Activated CD4-positive, alpha-beta T cell treated with anti-CD3 and anti-CD28 coated beads for 36 hours (primary cell): ENCODE measurements around the gene C1QTNF1. TPM values are rescaled to one million over a fixed set of nuclear protein-coding genes. Genes with fewer than 3 reads are reported as not detected.

Experiments
- ATAC-seq: fragments of 200-7000 bp; cut with Tn5 transposase; one replicate; pipeline ENCODE4 v1.10.0; 2021; ENCODE audit warnings: mild to moderate bottlenecking, moderate library complexity
- CTCF ChIA-PET: fragments of 350-600 bp; sonication (Branson Sonifier 250); formaldehyde crosslinking; loops from one replicate; lab custom pipeline; 2021; ENCODE audit warnings: antibody characterized with exemption; lab: Charles Lee
- POLR2A ChIA-PET: fragments of 350-600 bp; sonication (Branson Sonifier 250); formaldehyde crosslinking; loops from one replicate; lab custom pipeline; 2021; ENCODE audit warnings: antibody characterized with exemption, inconsistent platforms; lab: Charles Lee
- DNase-seq: peaks from one replicate; pipeline ENCODE4 v3.0.0-alpha.2; 2020
- H3K27ac Mint-ChIP-seq: one replicate; pipeline ENCODE4 v1.8.0; 2021; ENCODE audit warnings: mixed read lengths
- H3K27me3 Mint-ChIP-seq: one replicate; pipeline ENCODE4 v1.8.0; 2021; ENCODE audit warnings: mixed read lengths
- H3K36me3 Mint-ChIP-seq: one replicate; pipeline ENCODE4 v1.8.0; 2021; ENCODE audit warnings: low read depth, mixed read lengths
- H3K4me1 Mint-ChIP-seq: one replicate; pipeline ENCODE4 v1.8.0; 2021; ENCODE audit warnings: mixed read lengths
- H3K4me3 Mint-ChIP-seq: one replicate; pipeline ENCODE4 v1.8.0; 2021; ENCODE audit warnings: mild to moderate bottlenecking, moderate library complexity, mixed read lengths
- H3K9me3 Mint-ChIP-seq: one replicate; pipeline ENCODE4 v1.8.0; 2021; ENCODE audit warnings: low read depth, mixed read lengths
- intact Hi-C, 2 experiments: fragments of 100-400 bp; cut with DNase I in 1 of 2; cut with micrococcal nuclease in 1 of 2; formaldehyde crosslinking; loops; one replicate each; pipeline versions ENCODE4 v1.14.2 to v1.15.1; 2022 to 2024; cut with DNase I, micrococcal nuclease
- total RNA-seq, 2 experiments: library from RNA; stranded (reverse); gene quantifications; one replicate each; pipeline ENCODE4 v1.2.3, GENCODE V29; 2021

C1QTNF1 gene
- total RNA-seq, 2 experiments from 2014 or later, result 0.14 TPM; not detected in 1

DNA sequence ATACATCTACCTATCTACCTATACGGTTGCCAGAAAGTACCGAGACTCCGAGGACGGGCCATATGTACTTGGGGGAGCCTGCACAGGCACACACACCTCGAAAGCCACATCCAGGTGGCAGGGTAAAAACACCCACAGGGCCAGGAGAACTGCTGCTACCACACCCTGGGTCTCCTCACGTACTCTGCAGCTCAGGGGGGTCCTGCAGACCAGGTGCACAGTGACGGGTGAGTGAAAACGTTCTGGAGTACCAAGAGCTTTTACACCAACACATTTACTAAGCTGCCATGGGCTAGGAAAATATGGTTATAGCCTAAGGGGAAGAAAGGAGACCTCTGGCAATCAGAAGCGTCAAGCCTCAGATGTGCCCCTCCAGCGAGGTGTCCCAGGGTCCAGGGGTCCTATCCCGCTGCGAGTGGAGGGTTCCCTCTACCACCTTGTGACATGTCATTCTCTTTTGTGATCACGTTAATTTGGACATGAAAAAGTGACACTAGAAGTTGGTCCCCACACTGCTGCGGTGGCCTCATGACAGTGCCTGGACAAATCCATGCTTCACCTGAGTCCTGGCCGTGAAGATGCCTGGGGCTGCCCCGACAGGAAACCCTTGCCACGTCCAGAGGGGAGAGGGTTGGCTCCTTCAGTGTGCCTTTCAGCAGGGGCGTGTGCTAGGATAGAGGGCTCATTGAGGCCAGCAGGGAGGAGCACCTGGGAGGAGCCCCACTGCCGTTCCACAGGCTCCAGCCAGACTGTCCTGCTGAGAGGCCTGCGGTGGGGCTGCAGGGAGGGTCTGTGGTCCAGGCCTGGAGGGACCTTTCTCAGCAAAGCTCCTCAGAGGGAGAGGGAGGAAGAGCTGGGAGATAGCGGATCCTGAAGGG, 16.2 kb upstream of the C1QTNF1 start:
- ChIA-PET CTCF (no interaction called here), POLR2A (interaction anchor here (0.7 kb wide), 1 partner anchor 253 kb away, joined by 4 read pairs; no protein-coding TSS in a partner anchor)
- H3K36me3 Mint-ChIP-seq, result peaks cover 9% of the 10 kb centered on the region
- DNase-seq, result no peak
- H3K4me3 Mint-ChIP-seq, result peak overlapping the region; percentile 78
- intact Hi-C loops, result no loop called here
- peaks cover 43% of the 10 kb centered on the region for H3K4me1 Mint-ChIP-seq
- H3K27ac Mint-ChIP-seq, result peak overlapping the region; percentile 77
- no peaks in the 10 kb centered on the region for H3K9me3 Mint-ChIP-seq
- ATAC-seq, result no peak
- no peaks in the 10 kb centered on the region for H3K27me3 Mint-ChIP-seq

DNA sequence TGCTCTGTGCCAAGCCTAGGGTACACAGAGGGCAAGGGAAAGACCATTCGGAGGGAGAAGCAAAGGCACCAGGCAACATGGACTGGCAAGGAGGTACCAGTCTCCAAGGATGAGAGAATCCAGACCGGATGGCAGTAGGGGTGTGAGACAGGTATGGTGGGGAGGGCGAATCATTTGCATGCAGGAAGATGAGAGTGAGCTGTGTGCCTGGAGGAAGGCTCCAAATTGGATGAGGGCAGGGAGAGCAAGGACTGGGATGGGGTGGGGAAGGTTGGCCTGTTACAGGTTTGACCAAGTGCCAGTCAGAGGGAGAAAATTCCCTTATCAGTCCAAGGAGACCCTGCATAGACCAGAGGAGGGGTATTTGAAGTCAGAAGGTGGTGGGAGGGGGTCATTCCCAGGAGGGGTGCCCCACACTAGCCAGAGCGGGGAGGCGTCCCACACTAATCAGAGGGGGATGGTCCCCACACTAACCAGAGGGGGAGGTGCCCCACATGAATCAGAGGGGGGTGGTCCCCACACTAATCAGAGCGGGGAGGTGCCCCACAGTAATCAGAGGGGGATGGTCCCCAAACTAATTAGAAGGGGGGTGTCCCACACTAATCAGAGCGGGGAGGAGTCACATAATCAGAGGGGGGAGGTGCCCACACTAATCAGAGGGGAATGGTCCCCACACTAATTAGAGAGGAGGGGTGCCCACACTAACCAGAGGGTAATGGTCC, 15.1 kb upstream of the C1QTNF1 start:
- Mint-ChIP-seq H3K36me3 (peaks cover 9% of the 10 kb centered on the region), H3K9me3 (no peaks in the 10 kb centered on the region), H3K27ac (peak overlapping the region; percentile 77), H3K27me3 (no peaks in the 10 kb centered on the region), H3K4me1 (peaks cover 40% of the 10 kb centered on the region), H3K4me3 (peak overlapping the region; percentile 78)
- ChIA-PET POLR2A (interaction anchor here (0.6 kb wide), 2 partner anchors 30 to 33 kb away, joined by 3 to 5 read pairs; no protein-coding TSS in a partner anchor), CTCF (no interaction called here)
- no peak for DNase-seq
- intact Hi-C loops, result loop anchor here in 1 of 2 experiments (1.0 kb wide), 3 partner anchors 65 to 795 kb away; partner anchors contain the start of genes BIRC5, ENGASE and USP36
- peak; percentile 7 for ATAC-seq

DNA sequence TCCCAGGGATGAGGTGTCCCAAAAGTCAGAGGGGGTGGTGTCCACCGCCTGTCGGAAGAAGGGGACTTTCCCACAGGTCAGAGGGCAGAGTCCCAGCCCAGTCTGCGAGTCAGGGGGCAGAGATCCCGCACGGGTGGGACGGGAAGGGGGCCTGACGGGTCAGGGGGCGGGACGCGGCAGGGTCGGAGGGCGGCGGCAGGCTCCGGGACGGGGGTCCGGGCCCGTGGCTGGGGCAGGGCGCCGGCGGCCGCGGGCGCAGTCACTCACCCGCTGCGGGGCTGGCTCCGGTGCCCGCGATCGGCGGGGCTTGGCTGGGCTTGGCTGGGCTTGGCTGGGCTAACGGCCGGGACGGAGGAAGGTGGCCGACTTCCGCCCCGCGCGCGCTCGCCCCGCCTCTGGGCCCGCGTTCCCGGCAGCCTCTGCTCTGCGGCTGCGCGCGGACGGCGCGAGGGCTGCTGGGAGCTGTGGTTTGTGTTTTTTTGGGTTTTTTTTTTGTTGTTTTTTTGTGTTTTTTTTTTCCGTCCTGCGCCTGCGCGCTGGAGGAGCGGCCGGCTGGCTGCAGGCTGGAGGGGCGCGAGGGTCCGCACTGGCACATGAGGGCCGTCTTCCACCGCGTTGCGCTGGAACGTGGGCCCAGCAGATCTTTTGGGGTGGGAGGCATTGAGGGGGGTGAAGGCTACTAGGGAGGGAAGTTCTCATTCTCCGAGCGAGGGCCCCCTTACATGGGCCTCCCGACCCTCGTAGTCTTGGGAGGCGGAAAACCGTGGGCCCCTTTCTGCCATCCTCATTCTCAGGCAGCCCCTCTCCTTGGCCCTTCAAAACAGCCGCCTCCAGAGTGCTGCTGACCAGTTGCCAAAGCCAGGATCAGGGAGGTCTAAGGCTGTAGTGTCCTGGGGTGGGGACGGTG, 14.3 kb upstream of the C1QTNF1 start, which contains the start of gene CANT1:
CANT1 (minus strand) TSS at position 368 of the 907 bp plus-strand sequence. CDS start 12,142 bp downstream, outside the sequence.
- peaks cover 40% of the 10 kb centered on the region for H3K4me1 Mint-ChIP-seq
- H3K27ac Mint-ChIP-seq, result peak within 1 kb of the TSS; percentile 88
- intact Hi-C loops, result loop anchor here in 1 of 2 experiments (1.0 kb wide), 3 partner anchors 65 to 795 kb away; partner anchors contain the start of genes BIRC5, ENGASE and USP36
- POLR2A ChIA-PET, result interaction anchor here (0.6 kb wide), 2 partner anchors 30 to 34 kb away, joined by 3 to 5 read pairs; no protein-coding TSS in a partner anchor
- ATAC-seq, result peak; percentile 97
- H3K27me3 Mint-ChIP-seq, result peaks cover 2% of the 10 kb centered on the region
- H3K4me3 Mint-ChIP-seq, result peak within 1 kb of the TSS; percentile 78
- H3K36me3 Mint-ChIP-seq, result peaks cover 9% of the 10 kb centered on the region
- peaks cover 2% of the 10 kb centered on the region for H3K9me3 Mint-ChIP-seq
- CTCF ChIA-PET, result interaction anchor here (0.5 kb wide), 1 partner anchor 445 kb away, joined by 3 read pairs; no protein-coding TSS in a partner anchor
- DNase-seq, result peak; percentile 90

DNA sequence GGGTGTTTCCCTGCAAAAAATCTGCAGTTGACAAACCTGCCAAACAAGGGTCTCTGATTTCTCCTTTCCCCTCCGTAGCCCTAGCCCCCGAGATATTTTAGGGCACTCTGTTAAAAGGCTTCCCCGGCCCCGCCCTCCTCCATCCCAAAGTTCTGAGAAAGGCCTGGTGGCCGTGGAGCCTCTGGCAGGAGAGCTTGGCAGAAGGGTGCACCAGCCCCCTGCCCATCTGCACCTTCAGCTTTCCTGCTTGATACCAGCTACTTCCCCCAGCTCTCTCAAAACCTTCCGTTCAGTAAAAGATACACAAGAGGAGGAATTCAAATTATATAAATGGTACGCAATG, 13.7 kb upstream of the C1QTNF1 start:
- Mint-ChIP-seq H3K27ac (peak overlapping the region; percentile 88), H3K4me1 (peaks cover 38% of the 10 kb centered on the region), H3K9me3 (peaks cover 2% of the 10 kb centered on the region), H3K27me3 (peaks cover 2% of the 10 kb centered on the region), H3K4me3 (peak overlapping the region; percentile 78), H3K36me3 (peaks cover 9% of the 10 kb centered on the region)
- ATAC-seq (no peak), DNase-seq (no peak)
- ChIA-PET POLR2A (no interaction called here), CTCF (interaction anchor here (0.5 kb wide), 1 partner anchor 445 kb away, joined by 3 read pairs; no protein-coding TSS in a partner anchor)
- intact Hi-C loops, result no loop called here

DNA sequence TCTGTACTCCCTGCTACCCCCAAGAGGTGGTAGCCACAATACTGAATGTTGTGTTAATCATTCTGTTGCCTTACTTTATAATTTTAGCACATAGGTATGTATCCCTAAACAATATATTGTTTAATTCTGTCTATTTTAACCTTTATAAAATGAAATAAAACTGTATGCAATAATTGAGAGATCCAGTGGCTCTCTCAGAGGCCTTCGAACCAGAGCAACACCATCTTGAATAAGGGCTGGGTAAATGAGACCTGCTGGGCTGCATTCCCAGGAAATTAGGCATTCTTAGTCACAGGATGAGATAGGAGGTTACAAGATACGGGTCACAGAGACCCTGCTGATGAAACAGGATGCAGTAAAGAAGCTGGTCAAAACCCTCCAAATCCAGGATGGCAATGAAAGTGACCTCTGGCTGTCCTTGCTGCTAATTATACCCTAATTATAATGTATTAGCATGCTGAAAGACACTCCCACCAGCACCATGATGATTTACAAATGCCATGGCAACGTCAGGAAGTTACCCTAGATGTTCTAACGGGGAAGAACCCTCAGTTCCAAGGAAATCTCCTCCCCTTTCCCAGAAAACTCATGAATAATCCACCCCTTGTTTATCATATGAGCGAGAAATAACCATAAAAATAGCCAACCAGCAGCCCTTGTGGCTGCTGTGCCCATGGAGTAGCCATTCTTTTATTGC, 12.4 kb upstream of the C1QTNF1 start:
- H3K36me3 Mint-ChIP-seq, result peaks cover 9% of the 10 kb centered on the region
- peaks cover 25% of the 10 kb centered on the region for H3K4me1 Mint-ChIP-seq
- no peak for ATAC-seq
- no peak for DNase-seq
- ChIA-PET POLR2A (no interaction called here), CTCF (no interaction called here)
- peaks cover 2% of the 10 kb centered on the region for H3K9me3 Mint-ChIP-seq
- no peak overlapping the region for H3K27ac Mint-ChIP-seq
- intact Hi-C loops, result no loop called here
- H3K27me3 Mint-ChIP-seq, result peaks cover 2% of the 10 kb centered on the region
- H3K4me3 Mint-ChIP-seq, result no peak overlapping the region

DNA sequence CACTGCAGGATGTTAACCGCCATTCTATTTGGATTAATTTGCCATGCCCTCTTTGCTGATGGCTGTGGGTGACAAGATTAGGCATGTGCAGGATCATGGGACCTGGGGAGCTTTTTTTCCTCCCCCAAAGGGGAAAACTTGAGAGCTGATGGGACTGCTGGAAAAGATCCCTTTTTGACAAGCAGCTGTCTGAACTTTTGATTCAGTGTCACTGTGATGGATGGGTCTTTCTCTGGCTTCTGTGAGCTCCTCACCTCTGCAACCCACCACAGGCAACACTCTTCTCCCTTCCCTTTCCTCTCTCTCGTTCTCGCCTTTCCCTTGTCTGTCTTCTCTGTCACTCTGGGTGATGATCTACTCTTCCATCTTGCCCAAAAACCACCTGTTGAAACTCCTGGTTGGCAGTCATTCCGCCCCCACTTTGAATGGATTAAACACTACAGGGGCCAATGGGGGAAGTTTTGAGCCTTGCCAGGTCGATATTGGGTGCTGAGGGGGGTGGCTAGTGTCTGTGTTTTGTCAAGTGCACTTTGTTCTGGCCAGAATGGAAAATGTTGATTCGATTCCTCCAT, 11.3 kb upstream of the C1QTNF1 start:
- DNase-seq (no peak), ATAC-seq (no peak)
- intact Hi-C loops, result no loop called here
- POLR2A ChIA-PET, result no interaction called here
- H3K36me3 Mint-ChIP-seq, result peaks cover 4% of the 10 kb centered on the region
- CTCF ChIA-PET, result no interaction called here
- H3K27ac Mint-ChIP-seq, result no peak overlapping the region
- H3K4me3 Mint-ChIP-seq, result no peak overlapping the region
- H3K9me3 Mint-ChIP-seq, result peaks cover 2% of the 10 kb centered on the region
- peaks cover 15% of the 10 kb centered on the region for H3K4me1 Mint-ChIP-seq
- peaks cover 2% of the 10 kb centered on the region for H3K27me3 Mint-ChIP-seq

DNA sequence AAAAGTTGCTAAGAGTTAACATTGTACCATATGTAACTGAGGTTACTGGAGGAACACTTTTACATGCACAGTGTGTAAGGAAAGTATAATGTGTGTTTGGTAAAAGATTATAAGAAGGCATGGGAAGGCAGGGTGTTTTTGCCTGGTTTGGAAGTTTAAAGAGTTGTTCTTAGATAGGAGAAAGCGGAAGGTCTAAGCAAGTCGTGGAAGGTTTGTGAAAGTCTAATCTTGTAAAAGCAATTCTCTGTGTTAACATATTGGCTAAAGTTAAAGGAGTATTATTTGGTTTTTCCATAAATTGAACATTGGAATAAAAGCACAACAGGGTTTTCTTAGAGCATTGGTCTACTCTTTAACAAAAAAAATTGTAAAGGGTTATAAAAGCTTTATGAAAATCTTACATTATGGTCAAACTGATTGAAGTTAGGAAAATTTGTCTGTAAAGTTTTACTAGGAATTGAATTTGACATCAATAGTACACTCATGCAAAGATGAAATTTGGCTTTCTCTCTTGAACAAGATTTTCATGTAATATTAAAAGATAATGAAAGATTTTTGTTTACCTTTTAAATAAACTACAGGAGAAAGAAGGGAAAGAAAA, 9.7 kb upstream of the C1QTNF1 start:
- ChIA-PET CTCF (interaction anchor here (0.5 to 1.3 kb wide), 4 partner anchors 16 to 150 kb away, joined by 3 to 4 read pairs (median 3); no protein-coding TSS in a partner anchor), POLR2A (no interaction called here)
- DNase-seq, result no peak
- no peaks in the 10 kb centered on the region for H3K36me3 Mint-ChIP-seq
- peaks cover 3% of the 10 kb centered on the region for H3K27me3 Mint-ChIP-seq
- intact Hi-C loops, result no loop called here
- H3K9me3 Mint-ChIP-seq, result peaks cover 2% of the 10 kb centered on the region
- no peak overlapping the region for H3K4me3 Mint-ChIP-seq
- H3K4me1 Mint-ChIP-seq, result peaks cover 4% of the 10 kb centered on the region
- H3K27ac Mint-ChIP-seq, result no peak overlapping the region
- ATAC-seq, result no peak

DNA sequence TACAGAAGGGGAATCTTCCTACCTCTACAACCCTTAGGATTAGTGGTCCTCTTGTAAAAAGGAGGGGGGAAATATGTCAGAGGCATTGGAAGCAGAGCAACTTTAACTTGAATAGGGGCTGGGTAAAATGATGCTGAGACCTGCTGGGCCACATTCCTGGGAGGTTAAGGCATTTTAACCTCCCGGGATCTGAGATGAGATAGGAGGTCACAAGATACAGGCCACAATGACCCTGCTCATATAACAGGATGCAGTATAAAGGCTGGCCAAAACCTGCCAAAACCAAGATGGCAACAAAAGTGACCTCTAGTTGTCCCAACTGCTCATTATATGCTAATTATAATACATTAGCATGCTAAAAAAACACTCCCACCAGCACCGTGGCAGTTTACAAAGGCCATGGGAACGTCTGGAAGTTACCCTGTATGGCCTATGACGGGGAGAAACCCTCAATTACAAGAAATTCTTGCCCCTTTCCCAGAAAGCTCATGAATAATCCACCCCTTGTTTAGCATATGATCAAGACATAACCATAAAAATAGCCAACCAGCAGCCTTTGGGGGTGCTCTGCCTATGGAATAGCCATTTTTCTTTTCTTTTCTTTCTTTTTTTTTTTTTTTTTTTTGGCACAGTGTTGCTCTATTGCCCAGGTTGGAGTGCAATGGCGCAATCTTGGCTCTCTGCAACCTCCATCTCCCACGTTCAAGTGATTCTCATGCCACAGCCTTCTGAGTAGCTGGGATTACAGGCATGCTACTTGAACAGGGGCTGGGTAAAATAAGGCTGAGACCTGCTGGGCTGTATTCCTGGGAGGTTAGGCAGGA, 6.2 kb upstream of the C1QTNF1 start:
- H3K27me3 Mint-ChIP-seq, result peaks cover 9% of the 10 kb centered on the region
- CTCF ChIA-PET, result interaction anchor here (0.6 to 1.2 kb wide), 3 partner anchors 18 to 28 kb away, joined by 3 read pairs; no protein-coding TSS in a partner anchor
- ATAC-seq, result no peak

DNA sequence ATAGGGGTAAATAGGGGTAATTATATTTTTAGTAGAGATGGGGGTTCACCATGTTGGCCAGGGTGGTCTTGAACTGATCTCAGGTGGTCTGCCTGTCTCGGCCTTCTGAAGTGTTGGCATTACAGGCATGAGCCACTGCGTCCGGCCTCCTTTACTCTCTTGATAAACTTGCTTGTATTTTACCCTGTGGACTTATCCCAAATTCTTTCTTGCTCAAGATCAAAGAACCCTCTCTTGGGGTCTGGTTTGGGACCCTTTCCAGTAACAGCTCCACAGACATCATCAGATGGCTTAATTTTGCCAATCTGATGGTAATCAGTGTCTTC, 5.6 kb upstream of the C1QTNF1 start:
- Mint-ChIP-seq H3K36me3 (no peaks in the 10 kb centered on the region), H3K4me1 (no peaks in the 10 kb centered on the region), H3K27me3 (peaks cover 15% of the 10 kb centered on the region), H3K27ac (no peak overlapping the region), H3K9me3 (peaks cover 2% of the 10 kb centered on the region), H3K4me3 (no peak overlapping the region)
- DNase-seq (no peak), ATAC-seq (no peak)
- ChIA-PET CTCF (interaction anchor here (0.6 to 1.2 kb wide), 4 partner anchors 18 to 374 kb away, joined by 3 read pairs; no protein-coding TSS in a partner anchor), POLR2A (no interaction called here)
- intact Hi-C loops, result no loop called here

More for the DNA sequence above, 6.2 kb upstream of the C1QTNF1 start:
- Mint-ChIP-seq H3K36me3 (no peaks in the 10 kb centered on the region), H3K4me1 (no peaks in the 10 kb centered on the region), H3K27ac (no peak overlapping the region), H3K9me3 (peaks cover 2% of the 10 kb centered on the region), H3K4me3 (no peak overlapping the region)
- no peak for DNase-seq
- POLR2A ChIA-PET, result no interaction called here
- intact Hi-C loops, result no loop called here
